ENCODE data around the gene STIM1.

GRCh38 chr11:4039011-4039410 is 183.5 kb downstream of the STIM1 start:
- TF ChIP-seq POLR2A (IDR thresholded peaks at IDR 0.05) = no peak
- TF ChIP-seq CTCF (IDR thresholded peaks at IDR 0.05) = no peak

Data from Peyer's patch (tissue), 4 donors.